K562 (cell line): ENCODE measurements around the gene EPHB1. TPM values are rescaled to one million over a fixed set of nuclear protein-coding genes. Genes with fewer than 3 reads are reported as not detected.

Experiments used
- ATAC-seq: fragments of 200-7000 bp; cut with Tn5 transposase; 3 replicates; pipeline ENCODE4 v1.9.1; 2020; ENCODE audit warnings: moderate library complexity
- BruUV-seq: library from RNA; stranded (reverse); fragments of 400-500 nt; replicated peaks from 2 replicates; lab custom pipeline; 2021; lab: Mats Ljungman, UMichigan
- CTCF ChIA-PET: fragments of 300-600 bp; formaldehyde crosslinking; extraction: SDS; loops from one replicate; lab custom pipeline; 2021; ENCODE audit warnings: low intra/inter-chr PET ratio; lab: Yijun Ruan, JAX
- POLR2A ChIA-PET: fragments of 300-600, 350-650 bp; sonication (Branson Sonifier 250); formaldehyde crosslinking; extraction: SDS; loops from one replicate; lab custom pipeline; 2021; ENCODE audit warnings: antibody characterized with exemption, inconsistent platforms; lab: Yijun Ruan, JAX
- DNase-seq, 4 experiments: peaks; one replicate each; pipeline versions ENCODE4 v3.0.0 to v3.0.0-alpha.2; 2011 to 2018; ENCODE audit warnings: low spot score in 3 of 4, mixed read lengths in 3 of 4; ENCODE audit errors: extremely low read depth in 1 of 4
- FAIRE-seq: peaks from 2 replicates; lab custom pipeline; 2011; peaks lifted over from hg19 to GRCh38; lab: Jason Lieb, UNC
- H2AFZ ChIP-seq: 2 replicates; pipeline ENCODE4 v1.6.0; 2011; ENCODE audit warnings: low read depth, low read length, control low read depth, inconsistent platforms
- H3K27ac ChIP-seq: fragments of 200-600 bp; 3 replicates; pipeline ENCODE4 v1.8.0; 2011; ENCODE audit warnings: low read depth, mild to moderate bottlenecking, control low read depth, inconsistent platforms, low read length, moderate library complexity, mixed read lengths; ENCODE audit errors: extremely low read depth
- H3K27me3 ChIP-seq, 2 experiments: fragments of 300-600 bp in 1 of 2; 2 replicates in 1 of 2; 3 replicates in 1 of 2; pipeline versions ENCODE4 v1.6.0 to v1.8.0; 2011; ENCODE audit warnings: inconsistent platforms in 2 of 2, low read length in 2 of 2, mild to moderate bottlenecking in 1 of 2, mixed read lengths in 1 of 2, moderate library complexity in 1 of 2; ENCODE audit not compliant: control insufficient read depth in 2 of 2, insufficient read depth in 2 of 2
- H3K36me3 ChIP-seq: fragments of 300-600 bp; 3 replicates; pipeline ENCODE4 v1.8.0; 2011; ENCODE audit warnings: mild to moderate bottlenecking, low read length, inconsistent platforms; ENCODE audit not compliant: control insufficient read depth, insufficient read depth
- H3K4me1 ChIP-seq, 2 experiments: fragments of 200-600 bp in 1 of 2; replicated peaks in 1 of 2; 2 replicates in 1 of 2; 3 replicates in 1 of 2; pipeline versions ENCODE4 v1.5.1 to v1.8.0; 2011; ENCODE audit warnings: inconsistent platforms in 2 of 2, low read length in 2 of 2, mild to moderate bottlenecking in 1 of 2, mixed read lengths in 1 of 2, moderate library complexity in 1 of 2; ENCODE audit not compliant: control insufficient read depth in 2 of 2, insufficient read depth in 2 of 2
- H3K4me2 ChIP-seq: 2 replicates; pipeline ENCODE4 v1.6.1; 2011; ENCODE audit warnings: low read length, control low read depth, inconsistent platforms, mixed read lengths; ENCODE audit not compliant: insufficient read depth
- H3K4me3 ChIP-seq: fragments of 200-600 bp; sonication (generic), shearing (Covaris generic); 2 replicates; pipeline ENCODE4 v1.5.1; 2016; ENCODE audit warnings: control low read depth, inconsistent platforms
- H3K79me2 ChIP-seq: fragments of 200-600 bp; 3 replicates; pipeline ENCODE4 v1.8.0; 2011; ENCODE audit warnings: low read length, inconsistent platforms; ENCODE audit not compliant: control insufficient read depth, insufficient read depth
- H3K9ac ChIP-seq, 2 experiments: 2 replicates each; pipeline versions ENCODE4 v1.6.0 to v1.6.1; 2011; ENCODE audit warnings: low read depth in 2 of 2, low read length in 2 of 2, control low read depth in 1 of 2, inconsistent platforms in 1 of 2, mild to moderate bottlenecking in 1 of 2, mixed read lengths in 1 of 2; ENCODE audit not compliant: insufficient read depth in 1 of 2
- H3K9me1 ChIP-seq: one replicate; pipeline ENCODE4 v1.6.0; 2011; ENCODE audit warnings: inconsistent platforms, mild to moderate bottlenecking, low read length, moderate library complexity; ENCODE audit not compliant: control insufficient read depth, insufficient read depth
- H3K9me3 ChIP-seq: replicated peaks from 2 replicates; pipeline ENCODE4 v1.5.1; 2011; ENCODE audit warnings: low read depth, low read length, inconsistent platforms; ENCODE audit not compliant: control insufficient read depth, insufficient read depth
- H4K20me1 ChIP-seq: replicated peaks from 2 replicates; pipeline ENCODE4 v1.6.1; 2011; ENCODE audit warnings: low read length, inconsistent platforms, mixed read lengths; ENCODE audit not compliant: control insufficient read depth, insufficient read depth
- BACH1 ChIP-seq: fragments of 200-800 bp; sonication (Bioruptor generic); IDR thresholded peaks from 2 replicates; pipeline ENCODE4 v1.6.1; 2016; ENCODE audit warnings: missing genetic modification characterization, missing compliant biosample characterization
- ESRRB ChIP-seq: fragments of 250-450 bp; sonication (Bioruptor Pico); IDR thresholded peaks from 2 replicates; pipeline ENCODE4 v1.5.0; 2020; ENCODE audit warnings: mild to moderate bottlenecking, moderate library complexity, borderline replicate concordance
- KDM1A ChIP-seq, 2 experiments: fragments of 450-650 bp; IDR thresholded peaks; 2 replicates each; pipeline ENCODE4 v1.6.1; 2016; ENCODE audit warnings: mild to moderate bottlenecking in 2 of 2
- MCM2 ChIP-seq: fragments of 450-650 bp; IDR thresholded peaks from 2 replicates; pipeline ENCODE4 v1.6.1; 2017; ENCODE audit warnings: low read depth, mild to moderate bottlenecking
- PTBP1 ChIP-seq: fragments of 200-400 bp; formaldehyde crosslinking; IDR thresholded peaks from 2 replicates; pipeline ENCODE4 v1.6.1; 2017; ENCODE audit warnings: low read depth, low read length
- SFPQ ChIP-seq: fragments of 200-400 bp; formaldehyde crosslinking; IDR thresholded peaks from 2 replicates; pipeline ENCODE4 v1.6.1; 2017; ENCODE audit warnings: mild to moderate bottlenecking, low read depth, low read length, moderate library complexity
- ZBTB33 ChIP-seq: sonication (generic); formaldehyde crosslinking; IDR thresholded peaks from 2 replicates; pipeline ENCODE4 v1.8.1; 2023; ENCODE audit warnings: mild to moderate bottlenecking, missing genetic modification reagents
- ZNF589 ChIP-seq: fragments of 200-800 bp; sonication (Bioruptor generic); IDR thresholded peaks from 2 replicates; pipeline ENCODE4 v1.6.1; 2016; ENCODE audit warnings: low read depth, missing genetic modification characterization, missing compliant biosample characterization
- ZSCAN32 ChIP-seq: fragments of 450-650 bp; formaldehyde crosslinking; IDR thresholded peaks from 2 replicates; pipeline ENCODE4 v1.4.0; 2020; ENCODE audit warnings: mild to moderate bottlenecking, moderate library complexity
- WGBS: fragments of 100-300 bp; shearing (Covaris generic); methylation state at CpG from one replicate; pipeline ENCODE4 v1.1.6; 2016; ENCODE audit warnings: low coverage, mixed read lengths; ENCODE audit not compliant: insufficient coverage; ENCODE audit errors: missing lambda C conversion rate; 5-methylcytosine and 5-hydroxymethylcytosine counted together
- in situ Hi-C: fragments of 300-500 bp; cut with MboI; formaldehyde crosslinking; loops from 4 replicates; pipeline ENCODE4 v1.15.0; 2018; ENCODE audit warnings: inconsistent platforms, mixed read lengths
- intact Hi-C: fragments of 100-400 bp; cut with micrococcal nuclease; formaldehyde crosslinking; loops from 2 replicates; pipeline ENCODE4 v1.14.2; 2022
- polyA plus RNA-seq, 8 experiments: library from polyadenylated mRNA; depleted of rRNA in 4 of 8; stranded (reverse) in 5 of 8; unstranded in 3 of 8; fragments of >200 nt; fragmentation: Nextera tagmentation in 2 of 8; fragmentation: Illumina TruSeq in 1 of 8; extraction: Ambion mirVana in 2 of 8; extraction: Trizol in 1 of 8; gene quantifications; 2 replicates each; pipeline versions ENCODE4 v1.2.1 to v1.2.3, GENCODE V29; 2011 to 2014; ENCODE audit warnings: inconsistent platforms in 1 of 8, missing spikeins in 1 of 8
- total RNA-seq, 7 experiments: library from RNA; depleted of rRNA in 6 of 7; stranded (reverse); fragments of >200 nt in 6 of 7; fragmentation: Illumina TruSeq in 2 of 7; extraction: Trizol in 2 of 7; gene quantifications; 2 replicates each; pipeline versions ENCODE4 v1.2.1 to v1.2.3, GENCODE V29; 2011 to 2021; ENCODE audit warnings: low replicate concordance in 1 of 7
- TF ChIP-seq, protein P1 (sequence below): sonication (generic); formaldehyde crosslinking; IDR thresholded peaks from 2 replicates; pipeline ENCODE4 v1.8.1; 2022; ENCODE audit warnings: missing genetic modification reagents
- TF ChIP-seq, protein P2 (sequence below), 2 experiments: fragments of 450-650 bp in 1 of 2; sonication (generic) in 1 of 2; formaldehyde crosslinking; conservative IDR thresholded peaks; 2 replicates each; pipeline versions ENCODE4 v1.4.0 to v1.8.1; 2020 to 2022; ENCODE audit warnings: mild to moderate bottlenecking in 1 of 2, missing genetic modification reagents in 1 of 2
- TF ChIP-seq, protein P3 (sequence below): fragments of 450-650 bp; IDR thresholded peaks from 2 replicates; pipeline ENCODE4 v1.6.1; 2017; ENCODE audit warnings: antibody characterized with exemption, mild to moderate bottlenecking

EPHB1 gene
- total and polyA plus RNA-seq, 9 of the 15 experiments (the other 6 are each of a cell fraction or from before 2014, with no cell fraction given) = 0.29 TPM; not detected in 8

DNA sequence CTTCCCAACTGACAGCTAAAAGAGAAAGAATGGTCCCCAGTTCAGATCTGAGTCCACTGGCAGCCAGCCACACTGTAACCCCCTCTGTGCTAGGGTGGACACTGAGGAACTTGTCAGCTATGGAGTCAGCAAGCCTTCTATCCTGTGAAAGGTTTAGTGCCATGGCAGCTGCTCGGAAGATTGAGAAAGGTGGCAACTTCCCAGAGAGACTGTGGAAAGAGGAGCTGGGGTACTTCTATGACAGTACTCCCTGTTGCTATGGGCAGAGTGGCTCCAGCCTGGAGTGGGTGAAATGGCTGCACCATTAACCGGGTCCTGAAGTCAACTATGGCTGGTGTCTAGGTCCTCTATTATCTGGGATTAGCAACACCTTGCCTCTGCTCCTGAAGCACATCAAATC lies 447.2 kb downstream of the EPHB1 start:
- no peak for FAIRE-seq
- intact Hi-C loops = loop anchor here (10.0 kb wide), 1 partner anchor 447 kb away; the partner anchor contains the start of gene EPHB1
- no peak overlapping the region for H3K27ac ChIP-seq
- no peak for TF ChIP-seq PTBP1
- no peak for TF ChIP-seq ZNF589
- no peak for TF ChIP-seq KDM1A (IDR thresholded peaks at IDR 0.05)
- no peak for TF ChIP-seq SFPQ
- no peak for TF ChIP-seq ZBTB33 (CRISPR knock-in tag)
- TF ChIP-seq MCM2 = no peak
- TF ChIP-seq BACH1 (tag) = no peak
- no peak for TF ChIP-seq ZSCAN32 (CRISPR knock-in tag)
- TF ChIP-seq, protein P1, sequence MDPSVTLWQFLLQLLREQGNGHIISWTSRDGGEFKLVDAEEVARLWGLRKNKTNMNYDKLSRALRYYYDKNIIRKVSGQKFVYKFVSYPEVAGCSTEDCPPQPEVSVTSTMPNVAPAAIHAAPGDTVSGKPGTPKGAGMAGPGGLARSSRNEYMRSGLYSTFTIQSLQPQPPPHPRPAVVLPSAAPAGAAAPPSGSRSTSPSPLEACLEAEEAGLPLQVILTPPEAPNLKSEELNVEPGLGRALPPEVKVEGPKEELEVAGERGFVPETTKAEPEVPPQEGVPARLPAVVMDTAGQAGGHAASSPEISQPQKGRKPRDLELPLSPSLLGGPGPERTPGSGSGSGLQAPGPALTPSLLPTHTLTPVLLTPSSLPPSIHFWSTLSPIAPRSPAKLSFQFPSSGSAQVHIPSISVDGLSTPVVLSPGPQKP (CRISPR knock-in tag) = no peak
- no peak for TF ChIP-seq ESRRB (CRISPR knock-in tag)
- TF ChIP-seq, protein P2, sequence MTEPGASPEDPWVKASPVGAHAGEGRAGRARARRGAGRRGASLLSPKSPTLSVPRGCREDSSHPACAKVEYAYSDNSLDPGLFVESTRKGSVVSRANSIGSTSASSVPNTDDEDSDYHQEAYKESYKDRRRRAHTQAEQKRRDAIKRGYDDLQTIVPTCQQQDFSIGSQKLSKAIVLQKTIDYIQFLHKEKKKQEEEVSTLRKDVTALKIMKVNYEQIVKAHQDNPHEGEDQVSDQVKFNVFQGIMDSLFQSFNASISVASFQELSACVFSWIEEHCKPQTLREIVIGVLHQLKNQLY (CRISPR knock-in tag; conservative IDR thresholded peaks at IDR 0.05) = no peak
- TF ChIP-seq, protein P3, sequence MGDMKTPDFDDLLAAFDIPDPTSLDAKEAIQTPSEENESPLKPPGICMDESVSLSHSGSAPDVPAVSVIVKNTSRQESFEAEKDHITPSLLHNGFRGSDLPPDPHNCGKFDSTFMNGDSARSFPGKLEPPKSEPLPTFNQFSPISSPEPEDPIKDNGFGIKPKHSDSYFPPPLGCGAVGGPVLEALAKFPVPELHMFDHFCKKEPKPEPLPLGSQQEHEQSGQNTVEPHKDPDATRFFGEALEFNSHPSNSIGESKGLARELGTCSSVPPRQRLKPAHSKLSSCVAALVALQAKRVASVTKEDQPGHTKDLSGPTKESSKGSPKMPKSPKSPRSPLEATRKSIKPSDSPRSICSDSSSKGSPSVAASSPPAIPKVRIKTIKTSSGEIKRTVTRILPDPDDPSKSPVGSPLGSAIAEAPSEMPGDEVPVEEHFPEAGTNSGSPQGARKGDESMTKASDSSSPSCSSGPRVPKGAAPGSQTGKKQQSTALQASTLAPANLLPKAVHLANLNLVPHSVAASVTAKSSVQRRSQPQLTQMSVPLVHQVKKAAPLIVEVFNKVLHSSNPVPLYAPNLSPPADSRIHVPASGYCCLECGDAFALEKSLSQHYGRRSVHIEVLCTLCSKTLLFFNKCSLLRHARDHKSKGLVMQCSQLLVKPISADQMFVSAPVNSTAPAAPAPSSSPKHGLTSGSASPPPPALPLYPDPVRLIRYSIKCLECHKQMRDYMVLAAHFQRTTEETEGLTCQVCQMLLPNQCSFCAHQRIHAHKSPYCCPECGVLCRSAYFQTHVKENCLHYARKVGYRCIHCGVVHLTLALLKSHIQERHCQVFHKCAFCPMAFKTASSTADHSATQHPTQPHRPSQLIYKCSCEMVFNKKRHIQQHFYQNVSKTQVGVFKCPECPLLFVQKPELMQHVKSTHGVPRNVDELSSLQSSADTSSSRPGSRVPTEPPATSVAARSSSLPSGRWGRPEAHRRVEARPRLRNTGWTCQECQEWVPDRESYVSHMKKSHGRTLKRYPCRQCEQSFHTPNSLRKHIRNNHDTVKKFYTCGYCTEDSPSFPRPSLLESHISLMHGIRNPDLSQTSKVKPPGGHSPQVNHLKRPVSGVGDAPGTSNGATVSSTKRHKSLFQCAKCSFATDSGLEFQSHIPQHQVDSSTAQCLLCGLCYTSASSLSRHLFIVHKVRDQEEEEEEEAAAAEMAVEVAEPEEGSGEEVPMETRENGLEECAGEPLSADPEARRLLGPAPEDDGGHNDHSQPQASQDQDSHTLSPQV = no peak

More for the DNA sequence above, 447.2 kb downstream of the EPHB1 start:
- H3K9ac ChIP-seq = no peak overlapping the region
- in situ Hi-C loops = no loop called here
- ChIA-PET POLR2A (no interaction called here), CTCF (no interaction called here)
- H3K9me3 ChIP-seq = no peaks in the 10 kb centered on the region
- no peaks in the 10 kb centered on the region for H3K9me1 ChIP-seq
- no peaks in the 10 kb centered on the region for H3K79me2 ChIP-seq
- H4K20me1 ChIP-seq = no peaks in the 10 kb centered on the region
- no peaks in the 10 kb centered on the region for H3K4me1 ChIP-seq
- no peak for ATAC-seq
- no peak overlapping the region for H3K4me3 ChIP-seq
- no peaks in the 10 kb centered on the region for H3K27me3 ChIP-seq
- BruUV-seq = no TSS peak
- H3K4me2 ChIP-seq = no peak overlapping the region
- 0% methylated on average over 2 of the region's 2 CpGs for WGBS
- no peaks in the 10 kb centered on the region for H3K36me3 ChIP-seq
- no peak overlapping the region for H2AFZ ChIP-seq
- DNase-seq = no peak
